ENCODE results near the gene RNF208.

Gene RNF208

DNA sequence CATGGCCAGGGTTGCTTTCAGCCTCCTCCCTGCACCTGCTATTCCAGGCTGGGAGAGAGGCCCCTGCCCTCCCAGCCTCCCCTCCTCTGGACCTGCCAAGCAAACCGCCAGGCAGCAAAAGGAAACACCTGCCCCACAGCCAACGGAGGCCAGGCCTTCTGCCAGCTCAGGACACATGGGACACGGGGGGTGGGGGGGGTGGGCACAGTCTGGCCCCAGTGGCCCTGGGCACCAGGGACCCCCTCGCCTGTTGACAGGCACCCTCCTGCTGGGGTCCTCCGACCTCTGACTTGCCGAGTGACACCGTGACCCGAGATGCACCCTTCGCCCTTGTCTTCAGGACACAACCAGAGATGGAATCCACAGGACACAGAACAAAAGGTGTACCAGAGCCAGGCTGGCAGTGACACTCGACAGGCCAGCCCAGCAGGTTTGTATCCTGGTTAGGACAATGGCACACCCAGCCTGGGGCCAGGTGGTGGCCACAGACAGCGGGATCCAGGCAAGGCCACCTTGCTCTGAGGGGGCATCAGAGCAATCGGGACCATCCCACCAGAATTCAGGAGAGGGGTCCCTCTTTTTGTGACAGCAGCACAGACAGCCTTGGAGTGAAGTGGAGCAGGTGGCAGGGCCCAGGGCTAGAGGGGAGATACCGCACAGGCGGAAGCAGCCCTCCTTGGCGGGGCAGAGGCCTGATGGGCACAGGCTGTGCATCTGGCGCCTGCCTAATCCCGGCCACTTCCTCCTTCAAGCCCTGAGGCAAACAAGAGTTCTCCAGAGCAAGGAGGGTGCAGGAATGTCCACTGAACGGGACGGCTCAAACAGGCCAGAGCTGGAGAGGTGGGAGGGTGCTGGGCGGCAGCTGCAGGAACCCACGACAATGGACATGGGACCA lies 48.9 kb downstream of the RNF208 start:
- no peak for DNase-seq

GRCh38 chr9:137171149-137171900 lies 50.7 kb downstream of the RNF208 start:
- no peak for DNase-seq

DNA sequence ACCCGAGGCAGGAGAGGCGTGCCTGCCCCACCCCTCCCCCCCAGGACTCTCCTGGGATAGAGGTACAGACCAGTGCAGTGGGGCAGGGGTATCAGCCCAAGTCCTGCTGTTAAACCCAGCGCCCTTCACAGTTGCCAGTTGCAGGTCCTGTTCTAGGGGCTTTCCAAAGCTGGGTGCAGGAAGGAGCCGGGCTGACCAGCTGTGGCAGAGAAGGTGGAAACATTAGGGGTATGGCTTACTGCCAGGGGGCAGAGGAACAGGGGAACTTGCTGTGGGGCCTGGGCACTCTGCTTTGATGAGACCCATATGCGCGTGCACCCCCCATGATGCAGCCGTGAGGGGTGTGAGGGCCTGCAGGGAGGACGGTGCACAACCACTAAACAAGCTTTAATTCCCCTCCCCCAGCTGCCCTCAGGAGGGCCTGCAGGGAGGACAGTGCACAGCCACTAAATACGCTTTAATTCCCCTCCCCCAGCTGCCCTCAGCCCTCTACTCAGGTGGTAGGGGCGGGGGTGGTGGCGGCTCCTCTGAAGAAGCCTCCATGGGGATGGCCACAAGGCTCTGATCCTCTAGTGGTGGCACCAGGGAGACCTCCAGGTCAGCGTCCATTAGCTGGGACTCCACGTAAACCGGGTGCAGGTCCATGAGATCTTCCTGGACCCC lies 51.4 kb downstream of the RNF208 start:
- no peak for DNase-seq

All from NCI-H748 treated with DMSO at 0.1 percent for 48 hours (cell line).